Ovary (tissue), 3 donors: ENCODE data around the gene INS.

Experiments used
- EP300 ChIP-seq: sonication (generic); formaldehyde crosslinking; IDR thresholded peaks from one replicate; pipeline ENCODE4 v1.6.1; 2017; ENCODE audit warnings: antibody characterized with exemption
- POLR2A ChIP-seq: fragments of 450-650 bp; IDR thresholded peaks from one replicate; pipeline ENCODE4 v1.6.1; 2017; ENCODE audit warnings: antibody characterized with exemption, mild to moderate bottlenecking, moderate library complexity
- TF ChIP-seq, protein P1 (sequence below), 3 donors: fragments of 450-650 bp in 2 of 3; fragments of 200-600 bp in 1 of 3; IDR thresholded peaks; one replicate each; pipeline versions ENCODE4 v1.5.1 to v1.8.0; 2016 to 2022; ENCODE audit warnings: antibody characterized with exemption in 3 of 3, mild to moderate bottlenecking in 1 of 3
- donor health status: DM: no; HTN: no; CAD: no.

DNA sequence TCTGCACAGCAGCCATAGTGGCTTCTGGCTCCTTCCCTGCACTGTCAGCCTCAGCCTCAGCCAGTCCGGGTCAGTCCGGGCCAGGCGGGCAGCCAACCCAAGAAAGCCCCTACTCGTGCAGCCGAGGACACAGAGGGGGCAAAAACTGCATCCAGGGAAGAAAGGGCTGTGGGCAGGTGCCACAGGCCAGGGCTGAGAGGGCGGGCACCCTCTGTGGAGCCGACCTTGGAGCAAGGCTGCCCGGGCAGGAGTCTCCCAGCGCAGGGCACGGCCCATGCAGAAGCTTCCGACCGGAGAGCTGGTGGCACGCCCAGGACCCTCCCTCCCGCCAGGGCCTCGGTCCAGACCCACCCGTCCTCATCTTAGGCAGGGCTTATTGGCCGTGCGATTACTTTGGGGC, 21.1 kb upstream of the INS start:
- TF ChIP-seq POLR2A: no peak
- TF ChIP-seq, protein P1, sequence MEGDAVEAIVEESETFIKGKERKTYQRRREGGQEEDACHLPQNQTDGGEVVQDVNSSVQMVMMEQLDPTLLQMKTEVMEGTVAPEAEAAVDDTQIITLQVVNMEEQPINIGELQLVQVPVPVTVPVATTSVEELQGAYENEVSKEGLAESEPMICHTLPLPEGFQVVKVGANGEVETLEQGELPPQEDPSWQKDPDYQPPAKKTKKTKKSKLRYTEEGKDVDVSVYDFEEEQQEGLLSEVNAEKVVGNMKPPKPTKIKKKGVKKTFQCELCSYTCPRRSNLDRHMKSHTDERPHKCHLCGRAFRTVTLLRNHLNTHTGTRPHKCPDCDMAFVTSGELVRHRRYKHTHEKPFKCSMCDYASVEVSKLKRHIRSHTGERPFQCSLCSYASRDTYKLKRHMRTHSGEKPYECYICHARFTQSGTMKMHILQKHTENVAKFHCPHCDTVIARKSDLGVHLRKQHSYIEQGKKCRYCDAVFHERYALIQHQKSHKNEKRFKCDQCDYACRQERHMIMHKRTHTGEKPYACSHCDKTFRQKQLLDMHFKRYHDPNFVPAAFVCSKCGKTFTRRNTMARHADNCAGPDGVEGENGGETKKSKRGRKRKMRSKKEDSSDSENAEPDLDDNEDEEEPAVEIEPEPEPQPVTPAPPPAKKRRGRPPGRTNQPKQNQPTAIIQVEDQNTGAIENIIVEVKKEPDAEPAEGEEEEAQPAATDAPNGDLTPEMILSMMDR (IDR thresholded peaks at IDR 0.05): no peak
- no peak for TF ChIP-seq EP300
